Immature natural killer cell (primary cell): Measurements from ENCODE around the gene NPB. TPM values are rescaled to one million over a fixed set of nuclear protein-coding genes. Genes with fewer than 3 reads are reported as not detected.

Source experiments
- DNase-seq, 3 donors: peaks; one replicate each; pipeline ENCODE4 v3.0.0; 2022; ENCODE audit warnings: mixed read lengths in 1 of 3
- H3K27ac Mint-ChIP-seq, 6 donors: one replicate each; pipeline ENCODE4 v1.8.0; 2020; ENCODE audit warnings: mixed read lengths in 6 of 6, mild to moderate bottlenecking in 5 of 6, inconsistent platforms in 4 of 6, moderate library complexity in 3 of 6
- H3K27me3 Mint-ChIP-seq, 3 donors: one replicate each; pipeline ENCODE4 v1.8.0; 2020 to 2021; ENCODE audit warnings: low read depth in 3 of 3, mild to moderate bottlenecking in 3 of 3, mixed read lengths in 3 of 3, moderate library complexity in 3 of 3, inconsistent platforms in 1 of 3
- H3K36me3 Mint-ChIP-seq, 3 donors: one replicate each; pipeline ENCODE4 v1.8.0; 2020; ENCODE audit warnings: mixed read lengths in 3 of 3, inconsistent platforms in 2 of 3, mild to moderate bottlenecking in 2 of 3
- H3K4me1 Mint-ChIP-seq, 2 donors: one replicate each; pipeline ENCODE4 v1.8.0; 2020; ENCODE audit warnings: inconsistent platforms in 2 of 2, mild to moderate bottlenecking in 2 of 2, mixed read lengths in 2 of 2, moderate library complexity in 1 of 2
- H3K4me3 Mint-ChIP-seq, 5 donors: one replicate each; pipeline ENCODE4 v1.8.0; 2020; ENCODE audit warnings: mild to moderate bottlenecking in 5 of 5, mixed read lengths in 5 of 5, inconsistent platforms in 3 of 5, moderate library complexity in 3 of 5
- H3K9me3 Mint-ChIP-seq, 6 donors: one replicate each; pipeline ENCODE4 v1.8.0; 2020; ENCODE audit warnings: mild to moderate bottlenecking in 6 of 6, mixed read lengths in 6 of 6, inconsistent platforms in 4 of 6, moderate library complexity in 3 of 6
- polyA plus RNA-seq, 3 donors: library from polyadenylated mRNA; unstranded; fragments of 300-500 nt; fragmentation: Illumina TruSeq; gene quantifications; one replicate each; pipeline ENCODE4 v1.2.3, GENCODE V29; 2021

NPB gene
- polyA plus RNA-seq, 3 donors from 2014 or later, result not detected

- no peak for DNase-seq
- Mint-ChIP-seq H3K4me3 (no peak overlapping the region), H3K4me1 (peaks cover 7 to 16% of the 10 kb centered on the region in 2 donors), H3K36me3 (no peaks in the 10 kb centered on the region), H3K27ac (no peak overlapping the region), H3K9me3 (no peaks in the 10 kb centered on the region), H3K27me3 (peaks cover 2 to 14% (median 6%) of the 10 kb centered on the region in 3 donors)
These were observed 21.5 kb downstream of the NPB start for GRCh38 chr17:81923302-81924260.

GRCh38 chr17:81924557-81925532, 22.8 kb downstream of the NPB start:
- Mint-ChIP-seq H3K4me1 (peaks cover 7 to 12% of the 10 kb centered on the region in 2 donors), H3K4me3 (peak overlapping the region in 4 of 5 donors; percentile 9 to 81 (median 42)), H3K27ac (no peak overlapping the region), H3K36me3 (no peaks in the 10 kb centered on the region), H3K9me3 (no peaks in the 10 kb centered on the region), H3K27me3 (peaks cover 2 to 14% (median 3%) of the 10 kb centered on the region in 3 donors)
- no peak for DNase-seq

GRCh38 chr17:81925860-81926450, 23.9 kb downstream of the NPB start:
- DNase-seq, result no peak
- H3K9me3 Mint-ChIP-seq, result no peaks in the 10 kb centered on the region
- peaks cover 7 to 12% of the 10 kb centered on the region in 2 donors for H3K4me1 Mint-ChIP-seq
- no peaks in the 10 kb centered on the region for H3K36me3 Mint-ChIP-seq
- peaks cover 3 to 14% (median 6%) of the 10 kb centered on the region in 3 donors for H3K27me3 Mint-ChIP-seq
- peak overlapping the region; percentile 64 to 81 (median 69) for H3K4me3 Mint-ChIP-seq
- peak overlapping the region in 4 of 6 donors; percentile 26 to 60 (median 52) for H3K27ac Mint-ChIP-seq

GRCh38 chr17:81926451-81927151, 24.6 kb downstream of the NPB start:
- H3K4me1 Mint-ChIP-seq, result peaks cover 7 to 12% of the 10 kb centered on the region in 2 donors
- H3K9me3 Mint-ChIP-seq, result no peaks in the 10 kb centered on the region
- peaks cover 3 to 14% (median 6%) of the 10 kb centered on the region in 3 donors for H3K27me3 Mint-ChIP-seq
- peak overlapping the region in 4 of 6 donors; percentile 40 to 60 (median 52) for H3K27ac Mint-ChIP-seq
- H3K4me3 Mint-ChIP-seq, result peak overlapping the region; percentile 64 to 81 (median 69)
- H3K36me3 Mint-ChIP-seq, result no peaks in the 10 kb centered on the region
- peak in 1 of 3 donors; percentile 9 for DNase-seq

GRCh38 chr17:81927152-81927652, 25.2 kb downstream of the NPB start:
- peak in 2 of 3 donors; percentile 10 to 26 for DNase-seq
- Mint-ChIP-seq H3K36me3 (no peaks in the 10 kb centered on the region), H3K27me3 (peaks cover 3 to 12% (median 6%) of the 10 kb centered on the region in 3 donors), H3K4me1 (peaks cover 7 to 12% of the 10 kb centered on the region in 2 donors), H3K4me3 (peak overlapping the region in 4 of 5 donors; percentile 65 to 73 (median 70)), H3K27ac (no peak overlapping the region), H3K9me3 (no peaks in the 10 kb centered on the region)

GRCh38 chr17:81927653-81928543, 25.9 kb downstream of the NPB start, which contains the start of gene MAFG:
Gene MAFG, minus strand, starts transcription at chr17:81927735. Its CDS starts 4,550 bp downstream, at chr17:81923185.
- peak; percentile 90 to 93 (median 92) for DNase-seq
- Mint-ChIP-seq H3K27ac (peak within 1 kb of the TSS in 5 of 6 donors; percentile 40 to 64 (median 46)), H3K9me3 (no peaks in the 10 kb centered on the region), H3K4me1 (peaks cover 7 to 12% of the 10 kb centered on the region in 2 donors), H3K4me3 (peak within 1 kb of the TSS; percentile 69 to 81 (median 73)), H3K27me3 (peaks cover 3 to 9% (median 6%) of the 10 kb centered on the region in 3 donors), H3K36me3 (no peaks in the 10 kb centered on the region)

- DNase-seq, result no peak
- Mint-ChIP-seq H3K4me1 (peaks cover 7 to 11% of the 10 kb centered on the region in 2 donors), H3K36me3 (no peaks in the 10 kb centered on the region), H3K27me3 (peaks cover 3 to 11% (median 6%) of the 10 kb centered on the region in 3 donors), H3K9me3 (no peaks in the 10 kb centered on the region), H3K27ac (no peak overlapping the region), H3K4me3 (peak overlapping the region; percentile 41 to 62 (median 53))
These were observed 26.7 kb downstream of the NPB start for GRCh38 chr17:81928544-81929252.

GRCh38 chr17:81929253-81930141, 27.5 kb downstream of the NPB start:
- Mint-ChIP-seq H3K4me3 (peak overlapping the region; percentile 41 to 62 (median 46)), H3K4me1 (peaks cover 7 to 11% of the 10 kb centered on the region in 2 donors), H3K27ac (no peak overlapping the region), H3K27me3 (peaks cover 3 to 11% (median 6%) of the 10 kb centered on the region in 3 donors), H3K9me3 (no peaks in the 10 kb centered on the region), H3K36me3 (no peaks in the 10 kb centered on the region)
- no peak for DNase-seq

GRCh38 chr17:81930142-81931125, 28.4 kb downstream of the NPB start:
- no peaks in the 10 kb centered on the region for H3K36me3 Mint-ChIP-seq
- no peak overlapping the region for H3K27ac Mint-ChIP-seq
- no peak for DNase-seq
- H3K9me3 Mint-ChIP-seq, result no peaks in the 10 kb centered on the region
- H3K4me1 Mint-ChIP-seq, result peaks cover 7 to 10% of the 10 kb centered on the region in 2 donors
- peaks cover 3 to 14% (median 5%) of the 10 kb centered on the region in 3 donors for H3K27me3 Mint-ChIP-seq
- H3K4me3 Mint-ChIP-seq, result no peak overlapping the region

GRCh38 chr17:81931189-81931556, 29.1 kb downstream of the NPB start:
- no peak for DNase-seq
- Mint-ChIP-seq H3K27ac (no peak overlapping the region), H3K4me3 (no peak overlapping the region), H3K4me1 (peaks cover 4% of the 10 kb centered on the region in 2 donors), H3K36me3 (no peaks in the 10 kb centered on the region), H3K27me3 (peaks cover 3 to 11% (median 4%) of the 10 kb centered on the region in 3 donors), H3K9me3 (no peaks in the 10 kb centered on the region)
